GM06990 (cell line): Measurements from ENCODE around the gene EREG.

Source experiments
- DNase-seq: peaks from one replicate; pipeline ENCODE4 v3.0.0-alpha.2; 2011; ENCODE audit not compliant: insufficient read length; ENCODE audit errors: extremely low read depth
- H3K27me3 ChIP-seq: replicated peaks from 2 replicates; pipeline ENCODE4 v1.6.0; 2011; ENCODE audit warnings: low read length; ENCODE audit not compliant: control insufficient read depth, insufficient read depth
- H3K36me3 ChIP-seq: 2 replicates; pipeline ENCODE4 v1.5.1; 2011; ENCODE audit warnings: low read length; ENCODE audit not compliant: control insufficient read depth, insufficient read depth
- H3K4me3 ChIP-seq: replicated peaks from 2 replicates; pipeline ENCODE4 v1.5.1; 2011; ENCODE audit warnings: low read depth, mild to moderate bottlenecking, control low read depth, low read length
- TF ChIP-seq, protein P1 (sequence below): IDR thresholded peaks from 2 replicates; pipeline ENCODE4 v1.5.1; 2011; ENCODE audit warnings: low read length, control low read depth, mild to moderate bottlenecking, inconsistent platforms; ENCODE audit not compliant: insufficient read depth, poor library complexity, severe bottlenecking

EREG gene

GRCh38 chr4:74410272-74410671, 45.3 kb downstream of the EREG start:
- no peak for DNase-seq
- H3K36me3 ChIP-seq: no peaks in the 10 kb centered on the region
- TF ChIP-seq, protein P1, sequence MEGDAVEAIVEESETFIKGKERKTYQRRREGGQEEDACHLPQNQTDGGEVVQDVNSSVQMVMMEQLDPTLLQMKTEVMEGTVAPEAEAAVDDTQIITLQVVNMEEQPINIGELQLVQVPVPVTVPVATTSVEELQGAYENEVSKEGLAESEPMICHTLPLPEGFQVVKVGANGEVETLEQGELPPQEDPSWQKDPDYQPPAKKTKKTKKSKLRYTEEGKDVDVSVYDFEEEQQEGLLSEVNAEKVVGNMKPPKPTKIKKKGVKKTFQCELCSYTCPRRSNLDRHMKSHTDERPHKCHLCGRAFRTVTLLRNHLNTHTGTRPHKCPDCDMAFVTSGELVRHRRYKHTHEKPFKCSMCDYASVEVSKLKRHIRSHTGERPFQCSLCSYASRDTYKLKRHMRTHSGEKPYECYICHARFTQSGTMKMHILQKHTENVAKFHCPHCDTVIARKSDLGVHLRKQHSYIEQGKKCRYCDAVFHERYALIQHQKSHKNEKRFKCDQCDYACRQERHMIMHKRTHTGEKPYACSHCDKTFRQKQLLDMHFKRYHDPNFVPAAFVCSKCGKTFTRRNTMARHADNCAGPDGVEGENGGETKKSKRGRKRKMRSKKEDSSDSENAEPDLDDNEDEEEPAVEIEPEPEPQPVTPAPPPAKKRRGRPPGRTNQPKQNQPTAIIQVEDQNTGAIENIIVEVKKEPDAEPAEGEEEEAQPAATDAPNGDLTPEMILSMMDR: no peak

GRCh38 chr4:74412225-74412624, 47.3 kb downstream of the EREG start:
- Histone ChIP-seq H3K4me3 (no peak overlapping the region), H3K36me3 (no peaks in the 10 kb centered on the region), H3K27me3 (no peaks in the 10 kb centered on the region)
- TF ChIP-seq, protein P1: no peak
- DNase-seq: no peak

More at GRCh38 chr4:74410272-74410671, 45.3 kb downstream of the EREG start:
- no peaks in the 10 kb centered on the region for H3K27me3 ChIP-seq
- no peak overlapping the region for H3K4me3 ChIP-seq

DNA sequence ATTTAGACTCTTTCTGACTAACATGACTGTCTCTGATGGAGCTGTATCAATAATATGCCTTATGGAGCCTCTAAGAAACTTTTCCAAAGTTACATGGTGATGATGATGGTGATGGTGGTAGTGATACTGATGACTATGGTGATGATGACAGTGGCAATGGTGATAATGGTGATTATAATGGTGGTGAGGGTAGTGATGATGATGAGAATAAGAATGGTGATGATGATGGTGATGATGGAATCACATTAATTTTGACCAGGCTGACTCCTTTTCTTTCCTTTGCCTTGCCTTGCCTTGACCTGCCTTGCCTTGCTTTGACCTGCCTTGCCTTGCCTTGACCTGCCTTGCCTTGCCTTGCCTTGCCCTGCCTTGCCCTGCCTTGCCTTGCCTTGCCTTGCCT, 48.3 kb downstream of the EREG start:
- no peak for DNase-seq
- TF ChIP-seq, protein P1: no peak

GRCh38 chr4:74414149-74414809, 49.3 kb downstream of the EREG start:
- Histone ChIP-seq H3K36me3 (no peaks in the 10 kb centered on the region), H3K4me3 (no peak overlapping the region), H3K27me3 (no peaks in the 10 kb centered on the region; the same call in 1 of the 2 replicates)
- no peak for DNase-seq
- TF ChIP-seq, protein P1: no peak

More for the DNA sequence above, 48.3 kb downstream of the EREG start:
- no peaks in the 10 kb centered on the region; the same call in 1 of the 2 replicates for H3K27me3 ChIP-seq
- H3K36me3 ChIP-seq: no peaks in the 10 kb centered on the region
- H3K4me3 ChIP-seq: no peak overlapping the region

GRCh38 chr4:74415602-74416300, 50.8 kb downstream of the EREG start:
- no peak overlapping the region for H3K4me3 ChIP-seq
- TF ChIP-seq, protein P1: no peak
- H3K27me3 ChIP-seq: no peaks in the 10 kb centered on the region; the same call in 1 of the 2 replicates
- DNase-seq: no peak
- no peaks in the 10 kb centered on the region for H3K36me3 ChIP-seq
